ENCODE results near the gene RAD51B. TPM values are rescaled to one million over a fixed set of nuclear protein-coding genes. Genes with fewer than 3 reads are reported as not detected.
"Not testable (repeated sequence)": the region's sequence is repeated elsewhere in the genome, so short reads cannot be mapped to it uniquely, and the experiment has no call there.

RAD51B gene
- total and polyA plus RNA-seq, 7 donors: 2.4 to 24.4 (median 7.1) TPM

DNA sequence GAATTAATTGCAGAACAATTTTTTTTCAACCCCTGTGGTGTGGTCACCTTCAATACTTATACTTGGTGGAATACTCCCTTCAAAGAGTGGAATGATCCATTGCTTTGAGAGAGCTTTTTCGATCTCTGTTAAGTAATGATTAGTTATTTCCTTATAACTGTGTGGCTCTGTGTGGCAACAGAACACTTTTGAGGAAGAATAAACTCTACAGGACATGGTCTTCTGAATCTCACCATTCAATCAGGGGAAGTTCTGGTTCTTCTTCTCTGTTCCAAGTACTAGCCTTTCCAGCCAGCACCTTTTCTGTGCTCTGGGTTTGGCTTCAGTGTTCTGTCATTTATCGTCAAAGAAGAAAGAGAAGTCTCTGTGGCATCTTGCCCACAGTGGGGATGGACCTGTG, 604.1 kb downstream of the RAD51B start:
- 84 to 87% methylated on average over 2 of the region's 2 CpGs for WGBS, 2 donors
- H3K36me3 ChIP-seq: no peaks in the 10 kb centered on the region
- no peak overlapping the region for H3K27ac ChIP-seq
- H3K27me3 ChIP-seq: no peaks in the 10 kb centered on the region
- H3K4me3 ChIP-seq: no peak overlapping the region
- intact Hi-C loops (cut with DNase I): no loop called here
- no peaks in the 10 kb centered on the region for H3K9me3 ChIP-seq
- TF ChIP-seq EP300 (IDR thresholded peaks at IDR 0.05) (no peak), POLR2A (IDR thresholded peaks at IDR 0.05) (no peak), POLR2AphosphoS5 (IDR thresholded peaks at IDR 0.05) (no peak)
- TF ChIP-seq, protein P1, sequence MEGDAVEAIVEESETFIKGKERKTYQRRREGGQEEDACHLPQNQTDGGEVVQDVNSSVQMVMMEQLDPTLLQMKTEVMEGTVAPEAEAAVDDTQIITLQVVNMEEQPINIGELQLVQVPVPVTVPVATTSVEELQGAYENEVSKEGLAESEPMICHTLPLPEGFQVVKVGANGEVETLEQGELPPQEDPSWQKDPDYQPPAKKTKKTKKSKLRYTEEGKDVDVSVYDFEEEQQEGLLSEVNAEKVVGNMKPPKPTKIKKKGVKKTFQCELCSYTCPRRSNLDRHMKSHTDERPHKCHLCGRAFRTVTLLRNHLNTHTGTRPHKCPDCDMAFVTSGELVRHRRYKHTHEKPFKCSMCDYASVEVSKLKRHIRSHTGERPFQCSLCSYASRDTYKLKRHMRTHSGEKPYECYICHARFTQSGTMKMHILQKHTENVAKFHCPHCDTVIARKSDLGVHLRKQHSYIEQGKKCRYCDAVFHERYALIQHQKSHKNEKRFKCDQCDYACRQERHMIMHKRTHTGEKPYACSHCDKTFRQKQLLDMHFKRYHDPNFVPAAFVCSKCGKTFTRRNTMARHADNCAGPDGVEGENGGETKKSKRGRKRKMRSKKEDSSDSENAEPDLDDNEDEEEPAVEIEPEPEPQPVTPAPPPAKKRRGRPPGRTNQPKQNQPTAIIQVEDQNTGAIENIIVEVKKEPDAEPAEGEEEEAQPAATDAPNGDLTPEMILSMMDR (IDR thresholded peaks at IDR 0.05): no peak
- DNase-seq: no peak
- no peaks in the 10 kb centered on the region for H3K4me1 ChIP-seq

DNA sequence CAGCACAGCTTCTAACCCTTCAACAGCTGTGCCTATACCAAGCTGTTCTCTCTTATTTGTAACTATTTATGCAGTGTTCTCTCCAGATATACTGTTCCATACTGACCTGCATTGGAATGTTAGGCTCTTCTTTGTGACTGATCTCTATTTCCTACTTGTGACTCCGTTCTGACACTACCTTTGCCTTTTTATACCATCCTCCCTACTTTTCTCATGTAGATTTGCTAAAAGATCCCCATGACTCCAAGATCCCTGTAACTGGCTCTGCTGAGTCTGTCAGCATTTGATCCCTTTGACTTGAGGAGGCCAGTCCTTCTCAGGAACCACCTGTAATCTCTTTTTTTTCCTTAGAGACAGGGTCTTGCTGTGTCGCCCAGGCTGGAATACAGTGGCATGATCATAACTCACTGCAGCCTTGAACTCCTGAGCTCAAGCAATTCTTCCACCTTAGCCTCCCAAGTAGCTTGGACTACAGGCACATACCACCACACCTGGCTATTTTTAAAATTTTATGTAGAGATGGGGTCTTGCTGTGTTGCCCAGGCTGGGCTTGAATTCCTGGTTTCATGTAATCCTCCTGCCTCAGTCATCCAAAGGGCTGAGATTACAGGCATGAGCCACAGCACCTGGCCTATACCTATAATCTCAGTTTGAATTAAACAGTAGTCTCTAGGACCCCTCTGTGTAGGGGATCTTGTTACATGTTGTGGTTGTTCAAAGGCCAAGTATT, 605.0 kb downstream of the RAD51B start:
- intact Hi-C loops (cut with DNase I): no loop called here
- DNase-seq: no peak
- Histone ChIP-seq H3K4me1 (no peaks in the 10 kb centered on the region), H3K36me3 (no peaks in the 10 kb centered on the region), H3K4me3 (no peak overlapping the region), H3K27ac (no peak overlapping the region), H3K9me3 (no peaks in the 10 kb centered on the region), H3K27me3 (no peaks in the 10 kb centered on the region)
- TF ChIP-seq, protein P1 (IDR thresholded peaks at IDR 0.05): no peak
- TF ChIP-seq POLR2A (IDR thresholded peaks at IDR 0.05) (no peak), POLR2AphosphoS5 (IDR thresholded peaks at IDR 0.05) (no peak), EP300 (IDR thresholded peaks at IDR 0.05) (no peak)
- WGBS, 2 donors: 48 to 67% methylated on average over 2 of the region's 2 CpGs

DNA sequence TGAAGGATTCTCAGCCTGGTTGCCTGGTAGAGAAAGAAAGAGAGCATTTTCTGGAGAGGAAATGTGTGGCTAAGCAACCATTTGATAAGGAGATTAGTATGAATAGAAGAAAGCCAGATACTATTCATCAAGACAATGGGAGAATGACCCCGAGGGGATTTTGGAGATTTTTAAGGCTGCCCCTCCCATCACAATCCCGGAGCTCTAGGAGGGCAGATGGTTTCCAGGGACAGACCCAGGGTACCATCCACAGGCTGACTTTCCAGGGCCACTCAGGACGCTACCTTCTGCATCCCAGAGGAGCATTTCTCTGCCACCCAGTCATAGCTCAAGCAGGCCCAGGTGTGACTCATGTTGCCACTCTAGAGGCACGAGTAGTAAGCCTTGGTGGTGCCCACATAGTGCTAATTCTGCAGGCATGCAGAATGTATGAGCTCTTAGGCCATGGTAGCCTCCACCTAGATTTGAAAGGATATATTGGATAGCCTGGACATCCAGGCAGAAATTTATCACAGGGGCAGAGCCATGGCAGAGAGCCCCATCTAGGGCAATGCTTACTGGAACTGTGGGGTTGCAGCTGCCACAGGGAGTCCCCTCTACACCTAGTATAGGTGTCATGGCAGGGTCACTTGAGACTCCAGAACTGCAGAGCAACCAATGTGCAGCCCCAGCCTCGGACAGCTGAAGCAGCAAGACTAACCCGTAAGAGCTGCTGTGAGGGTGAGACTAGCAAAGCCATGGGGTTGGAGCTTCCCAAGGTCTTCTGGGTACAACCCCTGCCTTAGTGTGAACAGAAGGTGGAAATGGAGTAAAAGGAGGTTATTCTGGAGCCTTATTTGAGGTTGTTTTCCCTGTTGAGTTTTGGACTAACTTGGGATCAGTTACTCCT, 607.3 kb downstream of the RAD51B start:
- Histone ChIP-seq H3K27ac (no peak overlapping the region), H3K4me1 (no peaks in the 10 kb centered on the region), H3K27me3 (no peaks in the 10 kb centered on the region), H3K9me3 (peaks cover 0 to 4% (median 0%) of the 10 kb centered on the region in 4 donors), H3K4me3 (no peak overlapping the region), H3K36me3 (no peaks in the 10 kb centered on the region)
- TF ChIP-seq, protein P1 (IDR thresholded peaks at IDR 0.05): no peak
- TF ChIP-seq POLR2AphosphoS5 (IDR thresholded peaks at IDR 0.05): no peak
- TF ChIP-seq EP300 (IDR thresholded peaks at IDR 0.05): no peak
- no peak for TF ChIP-seq POLR2A (IDR thresholded peaks at IDR 0.05)
- WGBS, 2 donors: 91 to 95% methylated on average over 6 of the region's 6 CpGs
- no peak for DNase-seq
- intact Hi-C loops (cut with DNase I): no loop called here

DNA sequence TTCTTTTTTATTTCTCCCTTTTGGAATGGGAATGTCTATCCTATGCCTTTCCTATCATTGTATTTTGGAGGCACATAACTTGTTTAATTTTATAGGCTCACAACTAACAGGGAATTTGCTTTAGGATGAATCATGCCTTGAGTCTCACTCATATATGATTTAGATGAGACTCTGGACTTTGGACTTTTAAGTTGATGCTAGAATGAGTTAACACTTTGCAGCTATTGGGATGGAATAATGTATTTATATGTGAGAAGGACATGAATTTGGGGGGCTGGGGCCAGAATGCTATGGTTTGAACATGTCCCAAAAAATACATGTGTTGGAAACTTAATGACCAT, 607.9 kb downstream of the RAD51B start:
- Histone ChIP-seq H3K27ac (no peak overlapping the region), H3K36me3 (no peaks in the 10 kb centered on the region), H3K9me3 (peaks cover 0 to 4% (median 0%) of the 10 kb centered on the region in 4 donors), H3K27me3 (no peaks in the 10 kb centered on the region), H3K4me3 (no peak overlapping the region), H3K4me1 (no peaks in the 10 kb centered on the region)
- TF ChIP-seq, protein P1 (IDR thresholded peaks at IDR 0.05): no peak
- TF ChIP-seq POLR2A (IDR thresholded peaks at IDR 0.05) (no peak), POLR2AphosphoS5 (IDR thresholded peaks at IDR 0.05) (no peak), EP300 (IDR thresholded peaks at IDR 0.05) (no peak)
- intact Hi-C loops (cut with DNase I): no loop called here
- no peak for DNase-seq

DNA sequence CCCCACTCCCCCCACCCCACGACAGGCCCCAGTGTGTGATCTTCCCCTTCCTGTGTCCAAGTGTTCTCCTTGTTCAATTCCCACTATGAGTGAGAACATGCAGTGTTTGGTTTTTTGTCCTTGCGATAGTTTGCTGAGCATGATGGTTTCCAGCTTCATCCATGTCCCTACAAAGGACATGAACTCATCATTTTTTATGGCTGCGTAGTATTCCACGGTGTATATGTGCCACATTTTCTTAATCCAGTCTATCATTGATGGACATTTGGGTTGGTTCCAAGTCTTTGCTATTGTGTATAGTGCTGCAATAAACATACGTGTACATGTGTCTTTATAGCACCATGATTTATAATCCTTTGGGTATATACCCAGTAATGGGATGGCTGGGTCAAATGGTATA, 609.3 kb downstream of the RAD51B start:
- H3K4me1 ChIP-seq; H3K9me3 ChIP-seq; H3K4me3 ChIP-seq; H3K36me3 ChIP-seq; intact Hi-C loops (cut with DNase I); DNase-seq; H3K27me3 ChIP-seq; H3K27ac ChIP-seq: not testable (repeated sequence)
- WGBS, 2 donors: 84 to 91% methylated on average over 5 of the region's 5 CpGs

DNA sequence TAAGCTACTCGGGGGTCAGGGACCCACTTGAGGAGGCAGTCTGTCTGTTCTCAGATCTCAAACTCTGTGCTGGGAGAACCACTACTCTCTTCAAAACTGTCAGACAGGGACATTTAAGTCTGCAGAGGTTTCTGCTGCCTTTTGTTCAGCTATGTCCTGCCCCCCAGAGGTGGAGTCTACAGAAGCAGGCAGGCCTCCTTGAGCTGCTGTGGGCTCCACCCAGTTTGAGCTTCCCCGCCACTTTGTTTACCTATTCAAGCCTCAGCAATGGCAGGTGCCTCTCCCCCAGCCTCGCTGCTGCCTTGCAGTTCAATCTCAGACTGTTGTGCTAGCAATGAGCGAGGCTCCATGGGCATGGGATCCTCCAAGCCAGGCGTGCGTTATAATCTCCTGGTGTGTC, 614.6 kb downstream of the RAD51B start:
- H3K4me3 ChIP-seq; H3K4me1 ChIP-seq; DNase-seq; H3K27ac ChIP-seq; intact Hi-C loops (cut with DNase I); H3K27me3 ChIP-seq; H3K36me3 ChIP-seq; H3K9me3 ChIP-seq: not testable (repeated sequence)
- 65 to 81% methylated on average over 6 of the region's 6 CpGs for WGBS, 2 donors

DNA sequence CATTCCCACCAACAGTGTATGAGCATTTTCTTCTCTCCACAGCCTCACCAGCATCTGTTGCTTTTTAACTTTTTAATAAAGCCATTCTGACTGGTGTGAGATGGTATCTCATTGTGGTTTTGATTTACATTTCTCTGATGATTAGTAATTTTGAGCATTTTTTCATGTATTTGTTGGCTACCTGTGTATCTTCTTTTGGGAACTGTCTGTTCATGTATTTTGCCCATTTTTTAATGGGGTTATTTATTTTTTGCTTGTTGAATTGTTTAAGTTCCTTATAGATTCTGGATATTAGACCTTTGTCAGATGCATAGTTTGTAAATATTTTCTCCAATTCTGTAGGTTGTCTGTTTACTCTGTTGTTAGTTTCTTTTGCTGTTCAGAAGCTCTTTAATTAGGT, 616.1 kb downstream of the RAD51B start:
- intact Hi-C loops (cut with DNase I): not testable (repeated sequence)

More for the DNA sequence above, 616.1 kb downstream of the RAD51B start:
- H3K27me3 ChIP-seq, H3K9me3 ChIP-seq, H3K4me3 ChIP-seq, H3K27ac ChIP-seq, H3K36me3 ChIP-seq, DNase-seq: not testable (repeated sequence)
- peaks cover 0 to 14% (median 6%) of the 10 kb centered on the region in 4 donors for H3K4me1 ChIP-seq
